Activated T-cell treated with anti-CD3 and anti-CD28 coated beads for 4 hours (primary cell): ENCODE results near the gene ANKH.
A peak's percentile ranks its signal among the peaks of the same experiment; 100 is the strongest.
"Not testable (repeated sequence)": the region's sequence is repeated elsewhere in the genome, so short reads cannot be mapped to it uniquely, and the experiment has no call there.

Source experiments
- DNase-seq: peaks from one replicate; pipeline ENCODE4 v3.0.0-alpha.2; 2020

ANKH gene

DNA sequence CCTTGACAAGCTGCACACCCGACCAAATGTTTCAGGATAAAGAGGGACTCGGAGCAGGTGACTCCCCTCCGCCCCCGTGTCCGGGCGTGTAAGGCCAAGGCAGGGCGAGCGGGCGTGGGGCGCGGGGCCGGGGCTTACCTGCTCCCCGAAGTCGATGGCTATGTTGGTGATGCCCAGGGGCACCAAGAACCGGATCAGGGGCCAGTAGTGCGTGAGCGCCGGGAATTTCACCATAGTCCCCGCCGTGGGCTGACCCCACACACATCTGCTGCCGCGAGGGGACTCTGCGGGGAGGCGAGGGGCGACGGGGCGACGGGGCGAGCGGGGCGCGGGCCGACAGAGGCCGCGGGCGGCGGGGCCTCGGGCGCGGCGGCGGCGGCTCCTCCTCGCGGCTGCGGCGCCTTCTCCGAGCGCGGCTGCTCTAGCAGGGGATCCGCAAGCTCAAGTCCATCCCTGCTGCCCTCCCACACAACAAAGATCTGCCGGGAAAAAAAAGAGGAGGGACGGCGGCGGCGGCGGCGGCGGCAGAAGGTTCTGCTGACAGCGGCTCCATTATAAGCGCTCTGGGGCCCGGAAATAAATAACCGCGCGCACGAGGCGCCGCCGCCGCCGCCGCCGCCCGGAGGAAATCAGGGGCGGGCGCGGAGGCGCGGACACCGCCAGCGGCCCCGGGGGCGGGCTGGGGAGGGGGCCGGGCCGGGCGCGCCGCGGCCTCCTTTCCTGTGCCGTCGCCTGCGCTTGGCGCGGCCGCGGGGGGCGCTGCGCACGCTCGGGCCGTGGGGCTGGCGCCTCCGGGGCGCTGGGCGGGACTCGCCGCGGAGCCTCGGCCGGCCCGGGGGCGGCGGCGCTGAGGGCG, at the start of gene ANKH:
Gene ANKH (minus strand): TSS at position 565 of the 856 bp plus-strand sequence. CDS start 331 bp downstream, at position 234.
- peak; percentile 76 for DNase-seq

DNA sequence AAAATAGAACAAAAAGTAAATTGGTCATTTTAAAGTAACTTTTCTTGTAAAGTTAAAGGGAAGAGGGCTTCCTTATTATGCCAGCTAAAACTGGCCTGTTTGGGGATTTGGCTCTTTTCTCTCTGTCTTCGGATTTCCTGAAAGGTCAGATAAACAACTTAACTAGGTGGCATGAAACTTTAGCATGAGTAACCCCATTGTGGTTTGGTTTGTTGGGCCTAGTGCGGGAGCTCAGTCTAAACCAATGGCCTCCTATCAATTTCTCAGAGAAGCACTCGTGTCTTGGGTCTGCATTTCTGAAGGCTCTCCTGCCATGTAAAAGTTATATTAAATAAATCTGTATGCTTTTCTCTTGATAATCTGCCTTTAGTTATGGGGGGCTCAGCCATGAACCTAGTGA, 48.5 kb upstream of the ANKH start:
- no peak for DNase-seq

DNA sequence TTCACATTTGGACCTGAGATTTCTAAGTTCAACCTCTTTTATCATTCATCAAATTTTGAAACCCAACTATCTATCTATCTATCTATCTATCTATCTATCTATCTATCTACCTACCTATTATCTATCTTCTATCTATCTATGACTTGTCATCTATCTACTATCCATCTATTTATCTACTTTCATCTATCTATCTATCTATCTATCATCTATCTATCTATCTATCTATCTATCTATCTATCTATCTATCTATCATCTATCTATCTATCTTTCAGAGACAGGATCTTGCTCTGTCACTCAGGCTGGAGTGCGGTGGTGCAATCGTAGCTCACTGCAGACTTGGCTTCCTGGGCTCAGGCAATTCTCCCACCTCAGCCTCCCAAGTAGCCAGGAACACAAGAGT, 47.5 kb upstream of the ANKH start:
- DNase-seq = not testable (repeated sequence)

DNA sequence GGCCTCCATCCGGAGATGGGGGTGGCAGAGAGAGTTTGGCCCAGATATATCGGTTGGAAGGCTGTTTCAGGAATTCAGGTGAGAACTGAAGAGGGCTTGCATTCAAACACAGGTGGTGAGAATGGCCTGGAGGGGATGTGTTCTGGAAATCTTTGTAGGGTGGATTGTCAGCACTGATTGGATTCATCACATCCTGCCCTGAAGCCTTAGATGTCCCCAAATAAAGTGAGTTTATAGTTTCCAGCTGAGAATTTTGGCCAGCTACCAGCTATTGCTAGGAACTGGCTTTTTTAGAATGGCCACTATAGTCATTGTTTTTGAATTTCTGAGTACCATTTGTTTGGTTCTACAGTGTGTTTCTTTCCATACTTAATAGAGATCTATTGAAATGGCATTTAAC, 46.1 kb upstream of the ANKH start:
- no peak for DNase-seq

DNA sequence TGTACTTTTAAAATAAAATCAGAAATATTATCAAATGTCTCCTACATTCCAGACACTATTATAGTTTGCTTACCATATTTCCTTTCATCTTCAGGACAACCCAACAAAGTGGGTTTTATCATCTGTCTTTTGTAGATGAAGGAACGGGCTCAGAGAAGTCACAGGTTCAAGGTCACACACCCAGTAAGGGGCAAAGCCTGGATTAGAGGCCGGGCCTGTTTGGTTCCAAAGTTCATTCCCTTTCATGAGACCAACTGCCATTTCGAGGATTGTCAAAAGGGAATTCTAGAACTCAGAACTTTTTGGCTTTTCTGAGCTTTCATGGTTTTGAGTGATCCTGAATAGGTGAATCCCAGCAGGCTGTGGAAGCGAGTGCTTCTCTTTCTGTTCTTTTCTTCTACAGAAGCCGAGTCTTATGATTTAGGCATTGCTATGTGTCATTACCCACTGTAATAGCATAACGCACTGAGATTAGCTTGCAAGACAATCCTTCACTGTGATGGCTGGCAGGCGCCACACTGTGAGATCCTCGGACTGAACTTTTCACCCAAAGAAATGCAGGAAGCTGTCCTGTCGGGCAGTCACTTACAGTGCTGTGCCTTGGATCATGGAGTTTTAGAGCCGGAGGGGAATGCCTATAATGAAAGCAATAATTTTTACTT, 43.8 kb upstream of the ANKH start:
- DNase-seq = no peak

DNA sequence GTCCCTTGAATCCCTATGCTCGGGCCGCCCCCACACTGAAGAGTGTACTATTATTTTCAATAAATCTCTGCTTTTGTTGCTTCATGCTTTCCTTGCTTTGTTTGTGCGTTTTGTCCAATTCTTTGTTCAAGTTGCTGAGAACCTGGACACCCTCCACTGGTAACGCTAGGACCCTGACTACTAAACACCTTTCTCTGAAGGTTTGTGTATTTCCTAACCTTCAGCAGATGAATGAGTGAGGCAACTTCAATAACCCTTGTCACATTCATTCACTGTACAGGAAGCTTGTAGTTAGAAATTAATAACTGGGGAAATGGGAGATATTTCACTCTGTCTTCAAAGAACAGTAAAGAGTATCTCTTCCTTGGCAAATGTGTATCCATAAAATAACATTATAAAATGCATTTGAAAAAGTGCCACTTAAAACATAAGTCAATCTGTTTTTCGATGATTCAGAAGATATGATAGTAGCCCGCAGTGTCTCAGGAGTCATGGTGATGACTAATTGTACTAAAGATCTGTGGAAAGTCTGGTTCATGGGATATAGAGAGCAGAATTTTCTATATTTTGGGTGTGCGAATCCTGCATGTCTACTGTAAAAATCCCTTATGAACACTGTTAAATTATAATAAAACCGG, 43.2 kb upstream of the ANKH start:
- no peak for DNase-seq

DNA sequence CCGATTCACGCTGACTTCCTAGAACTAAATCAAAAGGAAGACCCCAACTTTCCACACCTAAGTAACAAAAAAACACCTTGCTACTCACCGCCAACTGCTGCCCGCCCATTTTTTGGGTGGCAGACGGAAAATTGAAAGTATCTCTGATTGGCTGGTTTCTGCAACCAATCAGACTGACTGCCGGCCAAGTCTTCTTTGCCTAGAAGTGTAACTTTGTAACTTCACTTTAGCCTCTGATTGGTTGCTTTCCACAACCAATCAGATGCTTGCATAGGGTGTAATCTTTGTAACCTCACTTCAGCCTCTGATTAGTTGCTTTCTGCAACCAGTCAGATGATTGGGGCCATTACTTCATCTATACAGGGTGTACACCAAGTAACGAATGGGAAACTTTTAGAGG, 42.6 kb upstream of the ANKH start:
- no peak for DNase-seq

DNA sequence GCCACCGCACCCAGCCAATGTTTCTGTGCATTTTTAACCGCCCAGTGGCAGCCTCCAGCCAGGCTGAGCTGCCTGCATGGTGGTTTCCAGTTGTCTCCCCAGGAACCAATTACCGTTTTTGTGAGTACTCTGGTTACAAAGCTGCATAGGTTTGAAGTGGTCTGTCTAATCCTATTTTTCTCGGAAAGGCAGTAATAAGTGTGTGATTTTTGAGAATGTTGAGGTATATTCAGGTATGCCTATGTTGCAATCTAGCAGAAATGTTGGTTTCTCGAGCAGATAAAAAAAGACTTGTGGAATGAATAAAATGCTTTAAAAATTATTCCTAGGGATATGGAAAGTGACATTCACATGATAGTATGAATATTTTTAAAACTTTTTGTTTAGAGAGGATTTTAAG, 41.5 kb upstream of the ANKH start:
- DNase-seq = no peak

DNA sequence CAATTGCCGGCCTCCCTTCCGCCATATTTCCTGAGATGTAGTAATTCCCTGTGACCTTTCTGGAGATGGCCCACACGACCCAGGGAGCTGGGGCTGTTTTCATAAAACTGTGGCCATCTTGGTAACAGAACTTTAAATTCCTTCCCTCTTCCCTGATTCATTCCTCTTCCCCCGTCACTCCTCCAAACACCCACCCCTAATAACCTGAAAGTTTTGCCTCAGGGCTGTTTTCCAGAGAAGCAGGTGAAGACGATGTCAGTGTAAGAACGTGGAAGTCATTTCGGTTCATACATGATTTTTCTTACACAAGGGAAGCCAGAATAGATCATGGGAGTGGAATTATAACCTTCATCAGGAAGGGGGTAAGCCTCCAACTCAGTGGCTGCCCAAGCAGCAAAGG, 40.6 kb upstream of the ANKH start:
- DNase-seq = no peak

DNA sequence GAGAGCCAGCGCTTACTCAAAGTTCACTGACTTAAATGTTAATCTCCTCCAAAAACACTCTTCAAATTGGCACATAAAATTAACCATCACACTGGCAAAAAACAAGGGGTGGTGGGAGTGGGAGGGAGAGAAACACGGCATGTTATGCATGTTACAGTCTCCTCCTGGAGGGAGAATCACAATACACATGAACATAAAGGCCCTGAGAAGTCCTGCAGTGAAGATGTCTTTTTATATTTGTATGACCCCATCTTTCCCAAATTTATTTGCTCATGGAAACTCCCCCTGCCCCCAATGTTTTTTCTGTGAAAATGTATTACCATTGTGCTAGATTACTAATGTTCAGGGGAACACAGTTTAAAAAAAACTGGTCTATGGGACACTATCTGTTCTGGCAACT, 37.8 kb upstream of the ANKH start:
- DNase-seq = no peak

DNA sequence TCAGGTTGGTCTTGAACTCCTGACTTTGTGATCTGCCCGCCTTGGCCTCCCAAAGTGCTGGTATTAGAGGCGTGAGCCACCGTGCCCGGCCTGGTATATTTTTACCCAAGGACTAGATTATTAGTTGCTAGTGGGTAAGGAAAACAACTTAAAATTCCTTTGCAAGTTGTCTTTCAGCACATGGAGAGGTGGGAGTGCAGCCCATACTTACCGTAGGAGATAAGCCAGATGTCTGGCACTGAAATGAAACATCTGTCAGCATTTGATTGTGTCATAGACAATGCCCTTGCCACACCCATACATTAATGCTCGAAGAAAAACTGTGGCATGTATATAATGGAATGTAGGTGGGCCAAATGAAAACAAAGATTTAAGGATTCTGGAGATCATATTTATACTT, 36.6 kb upstream of the ANKH start:
- no peak for DNase-seq

DNA sequence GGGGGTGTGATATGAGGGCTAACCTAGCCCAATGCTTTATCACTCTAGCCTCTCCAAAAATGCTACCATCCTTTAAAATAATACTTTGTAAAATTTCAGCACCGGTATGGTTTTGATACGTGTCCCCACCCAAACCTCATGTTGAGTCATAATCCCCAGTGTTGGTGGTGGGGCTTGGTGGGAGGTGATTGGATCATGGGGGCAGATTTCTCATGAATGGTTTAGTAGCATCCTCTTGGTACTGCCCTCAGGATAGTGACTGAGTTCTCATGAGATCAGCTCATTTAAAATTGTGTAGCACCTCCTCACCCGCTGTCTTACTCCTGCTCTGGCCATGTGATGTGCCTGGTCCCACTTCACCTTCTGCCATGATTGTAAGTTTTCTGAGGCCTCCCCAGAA, 35.0 kb upstream of the ANKH start:
- DNase-seq = no peak

DNA sequence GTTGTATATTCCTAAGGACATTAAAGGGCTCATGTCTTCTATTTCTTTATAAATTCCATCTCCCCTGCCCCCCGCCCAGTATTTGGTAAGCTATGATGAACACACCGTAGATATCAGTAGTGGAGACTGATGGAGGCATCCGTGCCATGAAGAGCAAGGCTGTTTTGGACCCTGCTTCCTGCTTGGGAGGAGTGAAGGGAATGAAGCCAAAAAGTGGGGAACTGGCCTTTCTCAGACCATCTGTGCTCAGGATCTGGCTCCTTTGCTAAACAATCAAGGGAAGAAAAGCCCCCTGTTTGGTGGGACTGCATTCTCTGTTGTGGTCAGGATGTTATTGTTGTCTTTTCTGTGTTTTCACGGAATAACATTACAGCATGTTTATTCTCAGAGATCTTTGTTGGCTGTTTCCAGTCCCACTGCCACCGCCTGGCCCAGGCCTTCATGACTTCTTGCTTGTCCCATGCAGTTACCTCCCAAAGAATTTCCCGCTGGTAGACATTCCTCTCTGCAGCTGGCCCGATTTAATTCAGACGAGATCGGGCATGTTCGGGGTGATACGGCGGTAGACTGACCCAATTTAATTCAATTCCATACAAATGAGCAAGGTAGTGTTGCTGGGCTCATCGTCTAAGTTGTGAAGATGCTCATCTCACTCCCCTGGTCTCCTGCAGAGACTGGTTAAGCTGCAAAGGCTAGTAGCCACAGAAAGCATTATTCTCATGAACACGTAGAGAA, 31.4 kb upstream of the ANKH start:
- DNase-seq = no peak

DNA sequence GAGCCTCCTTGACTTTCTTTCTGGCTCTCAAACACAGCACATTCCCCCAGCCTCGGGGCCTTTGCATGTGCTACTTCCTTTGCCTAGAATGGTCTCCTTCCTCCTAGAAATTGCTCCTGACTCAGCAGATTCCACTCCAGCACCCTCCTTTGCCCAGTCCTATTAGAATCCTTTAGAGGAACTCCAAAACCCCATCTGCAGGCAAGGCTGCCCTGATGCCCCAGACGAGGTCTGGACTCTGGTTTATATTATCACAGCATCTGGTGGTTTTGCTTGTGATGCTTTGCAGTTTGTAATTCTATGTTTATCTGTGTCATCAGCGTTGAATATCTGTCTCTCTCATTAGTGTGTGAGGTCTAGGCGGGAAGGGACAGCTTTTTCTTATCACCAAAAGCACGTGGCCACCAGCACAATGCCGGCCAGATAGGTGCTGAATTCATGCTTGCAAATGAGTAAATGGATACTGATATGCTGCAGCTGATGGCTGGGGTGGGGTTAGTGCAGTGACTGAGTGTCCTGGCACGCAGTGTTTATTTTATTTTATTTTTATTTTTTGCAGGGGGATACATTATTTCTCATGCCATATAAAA, 30.0 kb upstream of the ANKH start:
- no peak for DNase-seq

DNA sequence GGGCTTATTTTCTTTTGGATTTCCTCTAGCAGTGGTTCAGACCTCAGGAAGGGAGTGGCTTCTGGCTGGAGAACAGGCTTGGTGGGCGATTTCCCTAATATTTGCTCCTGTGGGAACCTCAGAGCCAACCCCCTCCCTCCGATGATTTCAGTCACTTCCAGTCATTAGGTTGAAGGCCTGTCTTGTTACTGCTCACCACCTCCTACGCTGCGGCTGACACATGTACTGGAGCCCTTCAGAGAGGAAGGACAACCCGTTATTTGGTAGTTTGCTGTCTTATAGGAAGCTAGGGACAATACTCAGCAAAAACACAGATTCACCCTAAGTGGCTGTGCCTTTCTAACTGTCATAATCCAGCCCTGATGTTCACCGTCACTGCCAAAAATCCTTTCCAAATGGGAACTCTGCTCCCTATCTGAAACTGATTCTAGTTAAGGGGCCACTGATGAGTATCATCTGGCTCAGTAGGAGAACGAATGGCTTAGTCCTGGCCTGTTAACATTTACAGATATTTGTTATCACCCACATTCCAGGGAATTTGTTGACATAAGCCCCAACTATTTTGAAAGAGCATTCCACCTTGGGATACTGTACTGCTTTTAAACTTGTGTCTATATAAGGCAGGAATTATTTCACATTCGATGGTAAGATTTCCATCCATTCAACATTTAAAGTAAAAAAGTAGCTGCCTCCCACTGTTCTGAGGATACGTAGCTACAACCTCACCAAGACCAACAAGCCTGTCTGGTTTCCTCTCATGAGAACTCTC, 29.3 kb upstream of the ANKH start:
- DNase-seq = no peak

DNA sequence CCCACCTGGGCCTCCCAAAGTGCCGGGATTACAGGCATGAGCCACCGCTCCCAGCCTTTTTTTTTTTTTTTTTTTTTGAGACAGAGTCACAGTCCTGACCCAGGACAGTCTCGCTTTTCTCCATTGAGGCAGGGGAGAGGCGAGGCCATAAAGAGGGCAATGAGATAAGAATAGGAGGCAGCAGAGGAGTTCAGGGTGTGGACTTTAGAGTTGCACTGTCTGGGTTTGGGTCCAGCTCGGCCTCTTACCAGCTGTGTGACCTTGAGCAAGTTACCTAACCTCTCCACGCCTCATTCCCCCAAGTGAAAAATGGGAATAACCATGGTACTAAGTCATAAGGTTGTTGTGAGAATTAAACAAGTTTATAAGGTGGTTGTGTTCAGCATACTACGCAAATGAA, 24.6 kb upstream of the ANKH start:
- DNase-seq = no peak

DNA sequence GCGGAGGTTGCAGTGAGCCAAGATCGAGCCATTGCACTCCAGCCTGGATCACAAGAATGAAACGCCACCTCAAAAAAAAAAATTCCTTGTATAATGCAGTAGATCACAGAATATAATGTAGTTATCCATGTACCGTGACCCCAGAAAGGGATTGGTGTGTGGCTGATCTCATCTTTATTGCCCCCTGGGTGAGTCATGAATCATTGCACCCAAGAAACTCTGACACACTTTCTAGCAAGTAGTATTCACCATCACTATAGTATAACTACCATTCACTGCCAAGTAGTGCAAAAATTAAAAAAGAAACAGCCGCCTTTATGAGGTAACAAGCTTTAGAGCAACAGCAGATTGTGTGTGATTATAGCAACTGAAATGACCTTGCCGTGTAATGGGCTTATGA, 23.7 kb upstream of the ANKH start:
- DNase-seq = no peak

DNA sequence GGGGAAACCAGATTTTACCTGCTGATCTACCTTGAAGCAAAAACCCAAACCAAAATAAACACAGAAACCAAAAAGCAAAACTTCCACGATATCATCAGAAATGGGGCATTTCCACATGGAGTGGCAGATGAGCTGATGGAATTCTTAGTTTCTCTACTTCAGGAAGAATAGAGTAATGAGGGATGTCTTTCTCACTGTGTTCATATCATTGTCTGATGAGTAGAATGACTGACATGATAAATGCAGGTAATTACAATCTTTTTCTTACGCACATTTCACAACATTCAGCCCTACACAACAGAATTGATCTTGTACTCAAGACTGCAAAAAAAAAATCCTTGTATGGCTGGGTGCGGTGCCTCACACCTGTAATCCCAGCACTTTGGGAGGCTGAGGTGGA, 23.2 kb upstream of the ANKH start:
- DNase-seq = no peak

DNA sequence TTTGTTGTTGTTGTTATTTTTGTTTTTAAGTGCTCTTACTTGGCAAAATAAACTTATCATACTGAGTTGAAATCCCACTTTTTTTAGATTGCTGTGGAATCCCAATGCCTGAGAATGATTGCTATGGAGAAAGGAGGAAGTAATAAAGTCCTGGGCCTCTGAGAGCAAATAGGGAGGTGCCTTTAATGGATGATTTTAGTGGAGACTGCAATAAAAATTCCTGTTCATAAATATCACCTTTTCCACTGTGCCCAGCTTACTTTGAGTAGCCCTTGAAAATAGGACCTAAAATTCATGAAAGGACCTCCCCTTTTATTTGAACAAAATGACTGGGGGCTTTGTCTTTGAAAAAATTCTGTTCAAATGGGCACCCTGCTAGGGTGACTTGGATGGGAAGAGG, 21.8 kb upstream of the ANKH start:
- DNase-seq = no peak

DNA sequence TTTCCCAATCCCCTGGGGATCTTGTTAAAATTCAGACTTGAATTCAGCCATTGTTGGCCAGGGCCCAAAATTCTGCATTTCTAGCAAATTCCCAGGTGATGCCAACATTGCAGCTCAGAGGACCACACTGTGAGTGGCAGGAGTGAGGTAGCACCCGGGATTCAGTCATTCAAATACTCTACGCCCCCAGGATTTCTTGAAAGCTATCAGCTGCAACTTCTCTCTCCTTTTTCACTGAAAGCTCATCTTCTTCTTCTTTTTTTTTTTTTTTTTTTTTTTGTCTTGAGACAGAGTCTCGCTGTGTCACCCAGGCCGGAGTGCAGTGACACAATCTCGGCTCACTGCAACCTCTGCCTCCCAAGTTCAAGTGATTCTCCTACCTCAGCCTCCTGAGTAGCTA, 19.3 kb upstream of the ANKH start:
- no peak for DNase-seq

DNA sequence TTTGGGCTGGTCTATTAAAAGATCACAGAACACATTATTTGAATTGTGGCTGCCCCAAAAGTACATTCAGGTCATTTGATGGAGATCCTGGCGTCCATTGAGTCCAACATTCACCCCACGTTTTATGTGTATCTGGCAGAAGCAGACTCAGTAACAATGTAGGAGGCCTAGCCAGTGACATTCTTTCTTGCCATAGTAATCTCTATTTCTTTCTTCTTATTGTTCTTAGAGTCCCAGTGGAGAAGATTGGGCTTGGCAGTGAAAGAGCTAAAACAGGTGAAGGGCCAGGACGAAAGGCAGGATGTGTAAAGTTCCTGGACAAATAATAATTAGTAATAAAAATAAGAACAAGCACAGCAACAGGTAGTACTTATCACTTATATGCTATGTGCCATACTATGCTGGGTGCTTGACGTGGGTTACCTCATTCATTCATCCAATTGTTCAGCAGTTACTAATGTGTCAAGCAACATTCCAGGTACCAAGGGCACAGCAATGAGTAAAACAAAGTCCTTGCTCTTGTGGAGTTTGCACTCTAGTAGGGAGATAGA, 12.6 kb upstream of the ANKH start:
- no peak for DNase-seq
